ENCODE data around the gene GAL3ST2.
"Not testable (repeated sequence)": the region's sequence is repeated elsewhere in the genome, so short reads cannot be mapped to it uniquely, and the experiment has no call there.

Gene GAL3ST2

DNA sequence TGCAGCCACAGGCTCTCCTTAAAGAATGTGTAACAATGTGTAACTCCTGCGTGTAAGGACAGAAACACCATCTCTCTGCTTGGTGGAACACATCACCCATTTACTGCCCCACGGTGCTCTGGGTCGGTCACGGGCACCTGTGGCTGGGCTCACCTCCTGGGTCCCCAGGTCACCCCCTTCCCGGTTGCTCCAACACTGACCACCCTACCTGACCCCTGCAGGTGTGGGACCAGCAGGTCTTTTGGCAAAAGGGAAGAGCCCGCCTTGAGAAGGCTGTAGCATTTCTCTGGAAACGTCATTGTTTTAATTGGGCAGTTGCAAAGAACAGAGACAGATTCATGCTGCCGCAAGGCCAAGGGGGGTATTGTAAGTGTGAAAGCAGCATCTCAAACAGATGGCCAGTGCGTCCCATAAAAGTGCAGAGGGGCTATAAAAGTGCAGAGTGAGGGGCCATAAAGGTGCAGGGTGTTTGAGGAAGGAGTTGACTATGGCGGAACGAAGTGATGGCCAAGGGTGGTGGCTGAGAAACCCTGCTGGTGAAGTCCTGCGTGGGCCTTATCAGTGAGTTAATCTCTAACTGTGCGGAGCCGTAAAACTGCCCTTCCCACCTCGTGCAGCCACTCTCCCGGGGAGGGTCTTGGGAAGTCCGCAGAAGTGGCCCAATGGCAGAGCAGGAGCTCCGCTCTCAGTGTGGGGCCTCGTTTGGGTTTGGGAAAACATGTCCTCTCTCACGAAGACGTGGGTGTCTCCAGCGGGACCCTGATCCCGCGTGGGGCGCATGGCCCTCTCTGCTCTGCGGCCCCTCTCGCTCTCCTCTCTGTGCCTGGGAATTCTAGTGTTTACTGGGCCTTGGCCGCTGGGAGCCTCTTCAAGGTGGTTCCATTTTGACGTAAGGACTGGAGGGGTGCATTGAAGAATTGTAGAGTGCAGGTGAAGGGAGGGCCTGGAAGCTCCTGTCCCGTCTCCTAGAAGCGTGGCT lies 18.7 kb downstream of the GAL3ST2 start:
- DNase-seq = no peak

DNA sequence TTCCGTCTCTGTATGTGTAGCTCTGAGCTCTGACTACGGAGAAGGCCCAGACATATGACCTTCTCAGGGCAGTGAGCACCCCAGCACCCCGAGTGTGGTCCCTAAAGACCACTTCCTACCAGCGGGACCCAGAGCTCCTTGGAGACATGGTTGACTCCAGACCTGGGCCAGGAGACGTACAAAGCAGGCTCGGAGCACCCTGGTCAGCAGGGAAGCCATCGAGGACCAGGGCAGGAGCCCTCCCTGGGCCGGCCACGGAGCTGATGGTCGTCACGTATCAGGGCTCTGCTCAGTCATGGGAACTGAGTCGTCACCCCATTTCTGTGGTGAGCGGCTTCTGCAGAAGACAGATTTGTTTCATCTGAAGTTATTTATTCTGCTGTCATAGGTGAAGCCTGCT lies 19.6 kb downstream of the GAL3ST2 start:
- no peak for DNase-seq

- no peak for DNase-seq
These were observed 20.1 kb downstream of the GAL3ST2 start for GRCh38 chr2:241796610-241797138.

GRCh38 chr2:241797441-241798080 lies 20.9 kb downstream of the GAL3ST2 start:
- DNase-seq = no peak

GRCh38 chr2:241798081-241798630 lies 21.5 kb downstream of the GAL3ST2 start:
- DNase-seq = no peak

GRCh38 chr2:241798631-241799521 lies 22.3 kb downstream of the GAL3ST2 start:
- DNase-seq = no peak

DNA sequence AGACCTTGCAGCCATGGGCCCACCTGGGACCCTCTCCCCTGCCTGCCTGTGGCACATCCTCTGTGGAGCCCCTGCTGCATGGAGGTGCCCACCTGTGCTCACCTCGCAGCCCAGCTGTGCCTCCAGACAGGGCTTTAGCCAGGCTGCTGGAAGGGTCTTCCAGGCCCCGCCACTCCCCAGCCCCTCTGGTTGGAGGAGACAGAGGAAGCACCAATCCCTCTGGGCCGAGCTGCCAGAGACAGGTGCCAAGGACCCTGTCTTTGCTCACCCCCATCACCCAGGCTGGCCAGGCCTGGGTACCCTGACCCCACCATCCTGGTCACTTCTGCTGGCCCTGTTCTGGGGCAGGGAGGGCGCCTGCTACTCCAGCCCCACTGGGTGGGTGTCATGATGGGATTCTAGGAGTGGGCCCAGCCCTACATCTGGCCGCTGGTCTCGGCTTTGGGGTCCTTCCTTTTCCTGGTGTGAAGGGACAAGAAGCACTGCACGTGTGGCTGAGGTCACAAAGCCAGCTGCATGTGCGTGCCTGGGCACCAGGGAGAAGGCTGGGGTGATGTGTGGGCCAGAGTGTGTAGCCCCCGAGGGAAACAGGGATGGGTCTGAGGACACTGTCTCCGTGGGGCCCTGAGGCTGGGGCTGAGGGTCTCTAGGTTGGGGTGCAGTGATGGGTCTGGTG lies 23.0 kb downstream of the GAL3ST2 start:
- no peak for DNase-seq

- DNase-seq = not testable (repeated sequence)
These were observed 23.7 kb downstream of the GAL3ST2 start for GRCh38 chr2:241800198-241800903.

DNA sequence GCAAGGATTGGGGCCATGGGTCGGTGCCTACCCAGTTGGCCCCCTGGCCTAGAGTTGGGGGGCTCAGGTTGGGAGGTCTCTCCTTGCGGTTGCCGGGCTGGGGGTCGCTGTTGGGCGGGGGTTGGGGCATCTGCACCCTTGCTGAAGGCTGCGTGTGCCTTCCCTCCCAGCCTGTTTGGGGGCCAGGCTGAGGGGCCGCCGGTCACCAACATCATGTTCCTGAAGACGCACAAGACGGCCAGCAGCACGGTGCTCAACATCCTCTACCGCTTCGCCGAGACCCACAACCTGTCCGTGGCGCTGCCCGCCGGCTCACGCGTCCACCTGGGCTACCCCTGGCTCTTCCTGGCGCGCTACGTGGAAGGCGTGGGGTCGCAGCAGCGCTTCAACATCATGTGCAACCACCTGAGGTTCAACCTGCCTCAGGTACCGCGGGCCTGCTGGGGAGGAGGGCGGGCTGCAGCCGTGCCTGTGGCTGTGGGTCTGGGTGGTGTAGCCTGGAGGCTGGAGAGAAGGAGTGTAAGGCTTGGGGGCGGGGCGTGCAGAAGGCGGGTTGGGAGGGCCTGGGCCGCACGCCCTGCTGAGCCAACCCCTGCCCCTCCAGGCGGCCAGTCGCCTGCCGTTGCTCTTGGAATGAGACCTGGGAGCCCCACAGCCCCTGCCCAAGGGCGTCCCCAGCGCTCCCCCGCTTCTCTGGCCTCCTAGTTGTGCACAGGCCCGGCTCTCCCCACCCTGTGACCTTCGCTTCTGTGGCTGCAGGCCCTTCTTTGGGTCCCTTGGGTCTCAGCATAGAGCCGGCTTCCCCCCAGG lies 25.2 kb downstream of the GAL3ST2 start:
- no peak for DNase-seq

- DNase-seq = no peak
These were observed 26.0 kb downstream of the GAL3ST2 start for GRCh38 chr2:241802421-241803318.

- peak; percentile 47 for DNase-seq
These were observed 27.0 kb downstream of the GAL3ST2 start for GRCh38 chr2:241803387-241804325.

GRCh38 chr2:241804326-241805229 lies 28.0 kb downstream of the GAL3ST2 start:
- DNase-seq = peak; percentile 65

- DNase-seq = not testable (repeated sequence)
These were observed 29.6 kb downstream of the GAL3ST2 start for GRCh38 chr2:241806217-241806616.

DNA sequence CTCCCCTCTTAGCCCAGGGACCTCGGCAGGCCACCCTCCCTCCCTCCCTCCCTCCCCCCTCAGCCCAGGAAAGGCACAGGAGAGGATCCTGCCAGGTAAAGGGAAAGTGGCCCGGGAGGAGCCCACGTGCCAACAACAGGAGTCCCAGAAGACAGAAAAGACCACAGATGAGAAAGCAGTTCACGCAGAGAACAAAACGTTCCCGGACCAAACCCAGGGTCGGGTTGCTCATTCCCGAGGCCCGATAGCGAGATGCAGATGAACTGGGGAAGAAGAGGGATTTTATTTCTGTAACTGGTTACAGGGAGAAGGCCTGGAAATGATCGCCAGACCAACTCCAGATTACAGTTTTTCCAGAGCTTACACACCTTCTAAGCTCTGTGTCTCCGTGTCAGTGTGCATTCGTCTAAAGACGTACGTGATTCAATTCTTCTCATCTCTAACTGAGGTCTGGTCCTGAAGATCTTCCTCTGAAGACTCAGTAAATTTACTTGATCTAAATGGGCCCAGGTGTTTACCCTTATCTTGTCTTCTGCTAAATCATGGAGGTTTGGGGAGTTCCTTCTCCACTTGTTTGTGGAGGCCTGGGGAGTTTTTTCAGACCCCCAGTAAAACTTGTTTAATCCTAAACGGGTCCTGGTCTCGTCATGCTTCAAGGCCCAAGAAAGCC lies 31.6 kb downstream of the GAL3ST2 start:
- DNase-seq = no peak

DNA sequence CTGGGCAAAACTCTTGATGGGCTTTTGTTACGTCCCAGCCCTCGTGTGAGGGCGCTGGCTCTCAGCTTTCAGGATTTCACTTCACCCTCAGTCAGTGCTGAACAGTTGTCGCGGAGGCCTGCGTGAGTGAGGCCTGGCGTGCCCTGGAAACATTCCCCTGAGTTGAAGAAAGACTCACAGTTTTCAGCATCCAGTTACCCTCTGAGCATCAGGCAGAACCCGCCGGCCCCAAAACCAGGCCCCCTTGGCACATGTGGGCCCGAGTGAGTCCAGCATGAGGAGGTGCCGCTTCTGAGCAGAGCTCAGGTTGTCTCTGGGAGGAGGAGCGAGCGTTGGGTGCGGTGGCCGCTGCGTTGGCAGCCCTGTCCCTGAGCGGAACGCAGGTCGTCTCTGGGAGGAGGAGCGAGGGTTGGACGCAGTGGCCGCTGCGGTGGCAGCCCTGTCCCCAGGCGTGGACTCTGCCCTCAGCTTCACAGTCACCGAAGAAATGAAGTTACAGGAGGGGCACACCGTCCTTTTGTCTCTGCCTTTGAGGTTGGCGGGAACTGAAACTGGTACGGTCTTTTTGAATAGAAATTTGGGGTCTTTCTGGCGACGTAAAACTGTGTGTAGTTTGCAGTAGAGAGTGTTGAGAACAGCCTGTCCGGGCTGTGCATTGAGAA lies 32.2 kb downstream of the GAL3ST2 start, which contains the start of gene NEU4:
TSS of gene NEU4 (plus strand) at position 473 of the 662 bp plus-strand sequence. CDS start 5,292 bp downstream, outside the sequence.
- DNase-seq = no peak

Data from fibroblast of skin of abdomen (primary cell).